NCI-H345 treated with DMSO at 0.1 percent for 48 hours (cell line): ENCODE data around the gene SLIT1.
A peak's percentile ranks its signal among the peaks of the same experiment; 100 is the strongest.

Source experiments
- DNase-seq: peaks from one replicate; lab custom pipeline; 2025; ENCODE audit not compliant: unreplicated experiment; lab: John Stamatoyannopoulos, UW

SLIT1 gene

DNA sequence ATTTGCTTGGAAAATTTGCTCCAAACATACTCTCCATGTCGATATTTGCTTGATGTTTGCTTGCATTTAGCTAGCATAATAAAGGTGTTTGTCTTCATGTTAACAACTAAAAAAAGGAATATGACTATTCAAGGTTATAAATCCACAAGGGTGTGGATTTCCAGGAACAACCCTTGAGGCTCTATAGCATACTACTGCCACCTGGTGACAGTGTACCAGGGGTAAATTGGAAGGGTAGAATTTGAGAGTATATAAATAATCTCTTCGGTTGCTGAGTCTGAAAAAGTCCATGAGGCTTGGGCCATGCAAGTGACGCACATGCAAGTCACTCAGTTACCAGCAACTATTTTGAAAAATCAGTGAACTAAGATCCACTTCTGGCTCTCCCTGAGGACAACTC is 68.4 kb downstream of the SLIT1 start:
- peak; percentile 10 for DNase-seq

DNA sequence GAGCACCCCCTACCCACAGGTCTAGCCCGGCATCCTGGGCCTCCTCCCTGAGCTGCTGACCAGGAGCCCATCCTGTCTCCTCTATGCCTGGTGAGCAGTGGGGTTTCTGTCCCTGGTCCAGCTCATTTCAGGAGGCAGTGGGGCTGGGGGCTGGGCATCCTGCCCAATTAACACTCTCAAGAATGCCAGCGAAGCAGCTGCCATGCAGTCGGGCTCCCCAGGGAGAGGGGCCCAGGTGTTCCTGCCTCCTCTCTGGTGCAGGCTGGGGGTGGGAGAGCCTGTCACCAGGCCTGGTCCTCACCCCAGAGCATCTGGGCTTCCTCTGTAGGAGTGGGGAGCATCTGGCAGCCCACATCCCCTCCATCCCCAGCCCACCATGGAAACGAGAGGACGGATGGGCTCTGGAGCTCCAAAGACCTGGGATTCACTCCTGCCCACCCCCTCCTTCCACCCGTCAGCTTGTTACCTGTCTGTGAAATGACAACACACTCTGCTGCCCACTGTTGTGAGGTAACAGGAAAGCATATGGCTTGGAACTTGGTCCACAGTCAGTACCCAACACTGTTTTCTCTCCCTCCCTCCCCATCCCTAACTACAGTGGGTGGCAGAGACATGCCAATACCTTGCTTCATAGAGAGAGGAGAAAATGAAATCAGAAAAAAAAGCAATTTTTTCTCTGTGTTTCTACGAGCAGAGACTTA is 69.1 kb downstream of the SLIT1 start:
- peak; percentile 30 for DNase-seq

DNA sequence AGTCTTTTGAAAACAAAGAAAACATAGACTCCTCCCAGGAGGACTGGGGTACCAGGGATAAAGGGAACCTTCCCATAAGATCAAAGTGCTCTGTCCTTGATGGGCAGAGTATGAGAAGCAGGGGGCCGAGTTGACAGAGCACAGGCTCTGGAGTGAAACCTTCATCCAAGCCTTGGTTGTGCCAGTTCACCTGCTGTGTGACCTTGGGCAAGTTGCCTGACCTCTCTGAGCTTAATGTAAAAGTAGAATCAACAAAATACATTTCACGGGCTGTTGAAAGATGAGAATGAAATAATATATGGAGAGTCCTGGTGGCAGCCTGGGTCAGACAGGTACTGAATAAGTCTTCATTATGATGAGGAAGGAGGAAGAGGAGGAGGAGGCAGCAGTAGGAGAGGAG is 69.9 kb downstream of the SLIT1 start:
- DNase-seq: no peak

DNA sequence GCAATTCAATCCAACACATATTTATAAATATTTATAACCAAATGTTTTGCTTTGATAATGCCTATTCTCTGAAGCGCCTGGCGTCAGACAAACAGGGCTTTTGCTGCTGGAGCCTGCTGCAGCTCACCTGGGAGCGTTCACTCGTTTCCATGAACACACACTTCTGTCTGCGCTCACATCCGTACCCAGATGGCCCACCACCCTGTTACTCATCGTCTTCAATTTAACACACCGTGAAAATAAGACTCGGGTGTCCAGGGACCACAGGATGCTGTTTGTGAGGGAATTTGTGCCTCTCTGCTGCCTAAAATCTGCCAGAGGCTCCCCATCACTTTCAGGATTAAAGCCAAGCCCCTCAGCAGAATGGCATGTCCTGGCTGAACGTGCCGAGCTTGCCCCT is 74.1 kb downstream of the SLIT1 start:
- no peak for DNase-seq

DNA sequence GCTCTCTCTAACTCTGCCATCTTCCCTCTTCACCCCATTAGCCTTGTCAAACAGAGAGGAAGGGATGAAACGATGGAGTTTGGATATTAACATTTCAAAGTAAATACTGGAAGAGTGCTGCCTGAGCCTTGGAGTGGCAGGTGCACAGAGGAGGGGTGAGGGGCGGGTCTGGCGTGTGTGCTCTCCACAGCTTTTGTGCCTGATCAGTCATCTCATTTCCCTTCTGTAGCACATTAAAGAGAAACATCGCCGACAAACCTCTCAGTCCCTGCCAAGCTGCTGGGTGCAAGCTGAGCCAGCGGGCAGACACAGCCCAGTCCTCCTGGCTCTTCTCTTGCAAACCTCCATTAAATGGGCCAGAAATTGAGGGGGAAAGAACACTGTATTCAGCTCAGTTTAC is 76.2 kb downstream of the SLIT1 start:
- peak; percentile 77 for DNase-seq

DNA sequence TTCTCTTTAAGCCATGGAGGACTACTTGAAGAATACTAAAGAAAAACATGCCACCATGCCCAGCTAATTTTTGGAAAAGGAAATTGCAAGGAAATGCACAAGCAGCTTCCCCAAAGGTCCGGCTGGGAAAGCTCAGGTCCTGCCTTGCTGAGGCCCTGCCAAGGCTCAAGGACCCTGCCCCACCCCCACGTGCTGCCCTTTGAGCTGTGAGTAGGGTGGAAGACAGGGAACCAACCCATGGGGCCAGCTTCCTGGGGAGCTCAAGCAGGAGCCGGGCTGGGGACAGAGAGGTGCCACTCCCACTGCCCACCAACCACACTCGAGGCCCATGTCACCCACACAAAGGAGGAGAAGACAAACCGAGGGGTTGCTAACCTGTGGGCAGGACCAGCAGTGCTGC is 78.2 kb downstream of the SLIT1 start:
- no peak for DNase-seq

DNA sequence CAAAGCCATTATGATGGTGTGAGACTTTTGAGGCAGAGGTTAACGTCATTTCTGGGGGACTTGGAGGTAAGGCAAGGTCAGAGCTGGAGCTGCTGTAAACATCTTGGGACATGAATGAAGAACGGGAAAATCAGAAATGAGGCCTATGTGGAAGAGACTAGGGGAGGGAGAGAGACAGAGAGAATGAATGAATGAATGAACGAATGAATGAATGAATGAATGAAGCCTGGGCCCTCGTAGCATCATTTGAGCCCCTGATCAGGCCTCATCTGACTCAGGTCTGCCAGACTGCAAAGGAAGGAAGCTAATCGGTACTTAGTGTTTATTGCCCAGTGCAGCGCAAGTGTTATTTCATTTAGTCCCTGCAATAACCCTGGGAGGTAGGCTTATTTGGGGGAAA is 79.6 kb downstream of the SLIT1 start:
- DNase-seq: no peak

DNA sequence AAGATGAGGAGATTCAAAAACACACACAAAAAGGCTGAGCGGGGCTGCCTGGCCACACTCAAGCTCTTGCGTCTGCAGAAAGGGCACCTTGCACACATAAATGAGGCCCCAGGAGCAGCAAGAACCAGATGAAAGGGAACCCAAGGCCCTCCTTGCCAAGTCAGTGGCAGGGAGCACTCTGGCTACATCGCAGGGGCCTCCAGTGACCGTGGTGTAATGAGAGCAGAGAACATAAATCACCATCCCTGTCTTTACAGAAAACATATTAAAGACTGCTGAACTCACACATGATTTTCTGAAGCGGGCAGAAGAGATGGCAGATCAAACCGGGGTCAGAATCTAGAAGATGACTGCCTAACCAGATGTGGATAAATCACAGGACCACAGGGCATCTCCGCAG is 80.5 kb downstream of the SLIT1 start:
- no peak for DNase-seq

DNA sequence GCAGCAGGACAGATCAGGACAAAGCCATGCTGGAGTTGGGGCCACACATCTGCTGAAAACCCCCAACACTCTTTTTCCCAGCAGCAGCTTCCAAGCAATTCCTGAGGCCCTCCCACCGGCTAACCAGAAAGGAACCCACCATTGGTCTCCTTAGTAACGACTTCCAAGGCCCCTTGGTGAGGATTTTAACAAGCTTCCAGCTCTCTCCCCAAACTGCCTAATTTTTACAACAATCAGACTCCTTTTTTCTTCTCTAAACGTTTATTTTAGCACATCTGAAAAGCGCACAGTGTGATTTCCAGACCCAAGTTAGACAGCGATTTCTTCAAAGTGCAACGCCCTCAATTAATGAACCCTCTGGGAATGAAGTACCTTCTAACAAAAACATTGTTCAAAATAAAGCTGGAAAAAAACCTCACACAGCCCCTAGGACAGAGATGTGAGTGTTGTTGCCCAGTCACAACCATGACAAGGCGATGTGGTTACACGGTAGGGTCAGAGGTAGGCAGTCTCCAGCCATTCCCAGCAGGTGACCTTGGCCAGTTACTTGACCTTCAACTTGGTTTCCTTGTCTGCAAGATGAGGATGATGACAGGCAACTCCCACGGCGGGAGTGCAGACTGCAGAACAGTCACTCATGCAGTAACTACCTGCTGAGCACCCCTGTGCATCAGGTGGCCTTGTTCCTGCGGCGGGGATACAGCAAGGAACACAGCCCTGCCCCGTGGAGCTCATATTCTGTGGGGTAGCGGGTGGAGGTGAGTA is 82.3 kb downstream of the SLIT1 start:
- no peak for DNase-seq

DNA sequence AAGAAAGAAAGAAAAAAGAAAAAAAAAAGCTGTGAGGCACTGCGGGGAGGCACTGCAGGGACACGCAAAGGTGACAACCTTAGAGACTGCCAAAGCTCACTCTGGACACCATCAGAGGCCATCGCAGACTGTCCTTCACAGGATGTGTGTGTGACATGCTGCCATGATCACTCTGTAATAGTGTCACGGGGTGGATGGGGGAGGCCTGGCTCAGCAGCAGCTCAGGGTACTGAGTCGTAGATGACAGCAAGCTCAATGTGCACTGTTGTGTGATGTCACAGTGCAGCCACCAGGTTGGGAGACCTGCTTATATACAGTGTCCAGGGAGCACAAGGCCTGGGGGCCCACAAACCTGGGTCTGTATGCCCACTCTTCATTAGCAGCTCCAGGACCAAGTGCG is 83.3 kb downstream of the SLIT1 start:
- DNase-seq: no peak

DNA sequence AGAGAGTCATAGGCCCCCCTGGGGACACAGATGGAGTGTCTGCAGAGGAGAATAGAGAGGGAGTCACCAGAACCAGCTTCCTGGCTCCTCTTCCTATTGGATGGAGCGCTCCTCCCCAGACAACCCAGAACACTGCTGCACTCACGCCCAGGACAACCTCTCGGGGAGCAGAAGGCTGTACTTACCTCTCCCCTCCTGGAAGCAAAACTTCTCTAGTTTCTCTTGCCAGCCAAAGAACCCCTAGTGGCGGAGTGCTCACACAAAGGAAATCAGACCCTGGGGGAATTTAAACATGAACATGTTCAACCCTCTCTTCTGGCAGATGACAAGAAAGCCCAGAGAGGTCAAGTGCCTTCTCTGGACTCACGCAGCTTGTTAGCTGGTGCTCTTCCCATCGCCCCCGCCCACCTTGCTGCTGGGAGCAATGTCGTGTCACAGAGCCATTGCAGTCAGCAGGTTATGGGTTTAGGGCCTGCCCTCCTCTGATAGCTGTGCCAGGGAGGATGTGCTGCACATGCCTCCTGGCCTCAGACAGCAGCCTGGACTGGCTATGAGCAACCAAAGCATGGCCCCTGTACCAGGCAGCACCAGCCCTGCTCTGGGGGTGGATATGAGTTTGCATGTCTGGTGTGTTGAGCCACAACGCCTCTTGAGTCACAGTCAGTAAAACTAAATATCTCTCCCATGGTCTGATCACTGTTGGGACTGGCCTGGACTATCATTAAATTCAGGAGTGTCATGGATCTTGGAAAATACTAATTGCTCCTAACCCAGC is 84.4 kb downstream of the SLIT1 start:
- no peak for DNase-seq

DNA sequence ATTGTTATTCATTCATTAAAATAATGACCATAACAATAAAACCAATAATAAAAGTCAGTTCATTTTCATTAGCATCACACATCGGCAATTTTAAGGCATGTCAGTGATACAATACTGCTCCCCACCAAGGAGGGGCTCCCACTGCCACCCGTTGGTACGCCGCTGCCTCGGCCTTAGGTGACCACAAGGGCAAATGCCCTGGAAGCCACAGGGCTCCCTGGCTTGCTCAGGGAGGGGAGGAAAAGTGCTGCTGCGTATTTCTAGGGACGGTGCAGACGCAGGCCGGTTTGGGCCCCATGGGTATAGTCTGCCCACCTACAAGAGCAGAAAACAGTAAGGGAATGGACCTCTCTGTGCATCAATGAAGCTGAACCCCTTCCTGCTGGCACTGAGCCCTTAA is 85.1 kb downstream of the SLIT1 start:
- no peak for DNase-seq

DNA sequence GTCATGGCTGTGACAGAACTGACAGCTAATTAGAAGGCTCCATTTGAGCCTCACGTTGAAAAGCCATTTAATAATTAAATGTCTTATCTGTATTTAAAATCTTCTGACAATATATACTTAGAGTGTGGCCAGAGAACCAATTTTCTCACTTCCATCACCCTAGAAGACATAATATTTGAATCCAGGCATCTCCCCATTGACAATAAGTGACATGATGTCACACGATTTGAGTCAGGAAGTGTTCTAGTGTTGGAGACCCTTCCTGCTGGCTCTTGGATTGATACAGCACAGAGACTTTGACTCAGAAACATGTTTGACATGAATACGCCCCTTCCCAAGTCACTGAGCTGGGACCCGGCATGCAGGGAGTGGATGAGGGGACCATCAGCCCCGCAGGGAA is 85.9 kb downstream of the SLIT1 start:
- DNase-seq: no peak

DNA sequence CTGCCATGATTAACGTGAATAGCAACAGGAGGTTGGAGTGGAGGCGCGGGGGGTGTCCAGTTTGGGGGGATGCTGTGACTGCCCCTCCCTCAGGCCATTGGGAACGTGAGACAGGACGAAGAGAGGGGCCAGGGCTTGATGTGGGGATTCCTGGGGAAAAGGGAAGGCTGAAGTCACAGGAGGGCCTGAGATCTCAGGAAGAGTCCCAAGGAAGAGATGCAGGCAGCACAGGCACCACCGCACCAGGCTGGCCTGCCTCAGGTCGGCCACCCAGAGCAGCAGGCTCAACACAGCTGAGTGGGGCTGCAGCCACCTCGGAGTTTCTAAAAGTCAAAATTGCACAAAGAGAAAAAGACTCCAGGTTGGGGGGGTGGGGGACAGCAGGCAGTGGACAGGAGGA is 86.7 kb downstream of the SLIT1 start:
- no peak for DNase-seq

DNA sequence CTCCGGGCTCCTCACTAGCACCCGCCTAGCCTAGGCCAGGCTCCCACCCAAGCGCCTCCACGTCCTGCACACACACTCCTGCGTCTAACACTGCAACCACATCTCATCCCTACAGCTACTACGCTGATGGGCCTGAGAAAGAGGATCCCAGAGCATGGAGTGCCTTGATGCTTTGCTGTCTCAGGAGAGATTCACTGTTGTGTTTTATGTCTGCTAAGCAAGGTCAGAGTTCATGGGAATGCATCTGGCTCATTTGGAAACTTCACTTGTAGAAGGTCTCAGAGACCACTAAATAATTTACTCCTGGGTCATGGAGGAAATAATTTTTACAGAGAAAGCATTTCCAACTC is 88.7 kb downstream of the SLIT1 start:
- no peak for DNase-seq

DNA sequence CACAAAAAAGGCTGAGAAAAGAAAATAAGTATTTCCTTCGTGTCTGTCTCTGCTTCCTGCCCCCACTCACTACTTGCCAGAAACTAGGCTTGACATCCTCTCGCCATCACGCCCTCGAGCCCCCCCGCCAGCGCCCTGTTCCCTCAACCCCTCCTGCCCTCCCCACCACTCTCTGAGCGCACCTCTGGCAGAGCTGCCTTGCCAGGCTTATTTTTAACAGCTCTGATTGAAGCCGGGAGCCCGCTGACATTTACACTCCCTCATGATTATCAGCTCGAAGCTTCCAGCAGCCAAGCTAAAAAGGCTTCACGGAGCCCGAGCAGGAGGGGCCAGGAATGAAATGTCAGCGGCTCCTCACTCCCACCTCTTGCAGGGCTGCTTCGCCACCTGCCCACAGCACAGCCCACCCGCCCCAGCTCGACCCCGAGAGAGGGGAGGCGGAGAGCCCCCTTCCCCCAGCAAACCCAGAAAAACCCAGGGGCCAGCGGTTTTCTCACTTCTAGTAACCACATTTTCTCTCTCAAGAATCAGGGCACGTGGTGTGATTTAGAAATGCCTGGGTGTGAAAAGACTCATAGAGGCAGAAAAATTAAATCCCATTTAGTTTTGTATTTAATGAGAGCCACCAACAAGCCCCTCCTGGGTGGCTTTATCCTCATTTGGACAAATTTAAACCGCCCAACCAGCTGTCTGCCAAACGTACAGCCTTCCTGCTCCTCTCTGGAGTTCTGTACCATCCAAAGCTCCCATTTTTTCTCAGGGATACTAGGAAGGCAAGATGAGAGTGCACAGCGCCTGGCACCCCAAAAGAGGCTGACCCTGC is 89.3 kb downstream of the SLIT1 start:
- no peak for DNase-seq

DNA sequence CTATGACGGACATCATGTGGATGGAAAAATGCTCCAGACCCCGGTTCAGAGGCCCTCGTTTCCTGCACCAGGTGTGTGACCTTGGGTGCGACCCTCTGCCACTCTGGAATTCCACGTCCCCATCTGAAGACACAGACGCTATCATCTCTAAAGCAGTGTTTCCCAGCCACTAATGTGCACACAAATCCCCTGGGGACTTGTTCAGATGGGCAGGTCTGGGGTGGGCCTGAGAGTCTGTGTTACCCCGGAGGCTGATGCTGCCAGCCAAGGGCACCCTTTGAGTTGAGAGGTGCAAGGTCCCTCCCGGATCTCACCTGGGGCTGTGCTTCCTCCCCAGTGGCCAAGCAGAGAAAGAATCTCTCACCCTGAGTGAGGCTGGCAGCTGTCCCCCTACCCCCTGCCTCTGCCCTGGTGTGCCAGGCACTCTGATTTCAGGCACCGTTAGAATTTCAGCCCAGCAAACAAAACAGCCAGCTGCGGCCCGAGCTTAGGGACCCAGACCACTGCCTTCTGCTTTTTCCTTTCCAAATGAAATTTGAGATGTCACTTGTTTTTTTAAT is 90.0 kb downstream of the SLIT1 start:
- DNase-seq: no peak

DNA sequence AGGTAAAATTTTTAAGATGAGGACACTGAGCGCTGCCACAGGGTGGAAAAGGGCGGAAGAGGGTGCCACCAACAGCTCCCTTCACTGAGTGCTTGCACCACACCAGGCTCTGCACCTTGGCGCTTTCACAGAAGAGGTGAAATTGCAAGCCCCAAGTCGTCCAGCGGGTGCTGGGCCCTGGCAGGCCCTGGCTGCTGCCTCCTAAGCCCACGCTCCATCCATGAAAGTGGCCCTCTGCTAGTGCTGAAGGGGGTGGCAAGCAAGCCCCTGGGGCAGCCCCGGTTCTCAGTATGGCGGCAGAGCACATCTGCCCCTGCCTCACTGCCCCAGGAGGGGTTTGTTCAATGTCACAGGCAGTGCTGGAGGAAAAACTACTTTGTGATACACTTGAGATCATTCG is 95.1 kb downstream of the SLIT1 start:
- DNase-seq: no peak

DNA sequence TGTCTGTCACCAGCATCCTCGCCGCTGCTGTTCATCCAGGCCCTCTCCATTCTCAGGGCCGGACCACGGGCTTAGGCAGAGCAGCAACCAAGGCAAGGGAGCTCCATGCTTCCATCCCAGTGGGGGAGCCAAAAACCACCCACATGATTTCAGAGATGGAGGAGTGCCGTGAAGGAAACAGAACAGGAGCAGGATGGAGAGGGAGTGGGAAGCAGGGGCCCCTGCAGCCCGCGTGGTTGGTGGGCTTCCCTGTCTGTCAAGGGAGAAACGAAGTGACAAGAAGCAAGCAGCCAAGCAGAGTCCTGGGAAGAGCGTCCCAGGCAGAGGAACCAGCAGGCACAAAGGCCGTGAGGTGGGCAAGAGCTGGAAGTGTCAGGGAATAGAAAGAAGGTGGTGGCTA is 95.7 kb downstream of the SLIT1 start:
- no peak for DNase-seq

DNA sequence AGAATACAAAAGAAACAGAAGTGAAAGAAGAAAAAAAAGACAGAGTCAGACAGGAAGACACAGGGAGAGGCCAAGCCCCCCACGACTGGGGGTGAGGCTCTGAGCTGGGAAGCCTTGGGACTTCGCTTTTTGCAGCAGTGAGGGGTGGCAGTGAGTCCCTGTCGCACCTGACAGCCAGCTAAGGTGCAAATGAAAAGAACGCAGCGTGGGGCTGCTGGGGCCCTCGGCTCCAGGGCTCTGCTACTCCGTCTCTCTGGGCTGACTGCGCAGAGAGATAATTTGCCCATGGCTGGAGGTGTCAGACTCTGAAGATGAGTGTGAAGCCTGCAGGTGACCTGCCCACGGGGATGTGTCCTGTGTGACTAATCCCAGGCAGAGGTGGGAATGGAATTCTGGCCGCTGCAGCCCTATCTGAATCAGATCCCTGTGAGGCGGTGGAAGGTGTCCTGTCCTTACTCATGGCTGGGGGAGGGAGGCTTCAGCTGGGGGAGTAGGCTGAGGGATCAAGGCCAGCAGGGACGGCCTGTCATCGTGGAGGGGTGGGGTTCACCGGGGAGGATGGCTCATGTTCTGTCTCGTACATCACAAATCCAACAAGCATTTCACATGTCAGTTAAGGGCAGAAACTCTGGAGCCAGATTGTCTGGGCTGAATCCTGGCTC is 96.4 kb downstream of the SLIT1 start:
- no peak for DNase-seq

DNA sequence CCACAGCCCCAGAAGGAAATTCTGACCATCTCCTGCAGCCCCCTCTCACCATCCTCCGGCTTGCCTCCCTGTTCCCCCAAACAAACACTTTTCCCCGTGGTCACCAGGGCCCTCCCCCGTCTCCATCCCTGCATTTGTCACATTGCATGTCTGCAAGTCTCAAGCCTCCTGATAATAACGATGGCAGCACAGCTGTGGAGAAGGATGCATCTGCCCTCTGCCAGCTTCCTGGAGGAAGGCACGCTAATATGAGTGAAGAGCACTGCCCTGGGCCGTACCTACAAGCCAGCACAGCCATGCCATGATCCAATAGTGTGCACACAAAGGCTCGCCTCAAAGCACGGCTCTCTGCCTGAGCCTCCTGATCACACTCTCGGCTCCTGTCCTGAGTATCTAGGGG is 98.5 kb downstream of the SLIT1 start:
- DNase-seq: no peak
